ENCODE measurements around the gene PPARD. TPM values are rescaled to one million over a fixed set of nuclear protein-coding genes. Genes with fewer than 3 reads are reported as not detected.

The PPARD gene
- total and polyA plus RNA-seq, 2 of the 13 experiments (the other 11 are each of a cell fraction or from before 2014, with no cell fraction given): 6.1 to 13.3 TPM

- no peak for TF ChIP-seq NR3C1 (CRISPR knock-in tag; IDR thresholded peaks at IDR 0.05)
- peak; percentile 62; the same call in 1 of the 2 replicates for TF ChIP-seq JUN (CRISPR knock-in tag; IDR thresholded peaks at IDR 0.05)
- no peak for TF ChIP-seq CCAR2 (optimal IDR thresholded peaks at IDR 0.05; ENCODE audit: low read depth, low read length)
- peak; percentile 93; the same call in 1 of the 2 replicates for TF ChIP-seq NFKB2 (CRISPR knock-in tag; IDR thresholded peaks at IDR 0.05; ENCODE audit: borderline replicate concordance)
- TF ChIP-seq SAP130 (CRISPR knock-in tag; IDR thresholded peaks at IDR 0.05; ENCODE audit: low read depth): peak; percentile 92
- TF ChIP-seq ZNF563 (CRISPR knock-in tag; IDR thresholded peaks at IDR 0.05): peak; percentile 64; the same call in 1 of the 2 replicates
- no peak for TF ChIP-seq HMG20A (CRISPR knock-in tag; IDR thresholded peaks at IDR 0.05; ENCODE audit: borderline replicate concordance)
- peak; percentile 55; the same call in 1 of the 2 replicates for TF ChIP-seq ZNF256 (CRISPR knock-in tag; conservative IDR thresholded peaks at IDR 0.05)
- peak; percentile 85; the same call in 1 of the 2 replicates for TF ChIP-seq SIN3A (IDR thresholded peaks at IDR 0.05; ENCODE audit: borderline replicate concordance, low read depth, low read length)
- TF ChIP-seq ZNF652 (CRISPR knock-in tag; IDR thresholded peaks at IDR 0.05; ENCODE audit: borderline replicate concordance, low read depth): peak; percentile 13; the same call in 1 of the 2 replicates
- TF ChIP-seq ZNF768 (CRISPR knock-in tag; IDR thresholded peaks at IDR 0.05): peak; percentile 54; the same call in 1 of the 2 replicates
- peak; percentile 69; the same call in 1 of the 2 replicates for TF ChIP-seq EED (CRISPR knock-in tag; IDR thresholded peaks at IDR 0.05)
- TF ChIP-seq ZNF101 (CRISPR knock-in tag; IDR thresholded peaks at IDR 0.05; ENCODE audit: borderline replicate concordance, low read depth): no peak
- no peak for TF ChIP-seq ZC3H13 (CRISPR knock-in tag; IDR thresholded peaks at IDR 0.05)
- TF ChIP-seq SOX6 (IDR thresholded peaks at IDR 0.05): no peak
- peak; percentile 76 for TF ChIP-seq SOX6 (CRISPR knock-in tag; IDR thresholded peaks at IDR 0.05)
- TF ChIP-seq ZNF337 (CRISPR knock-in tag; IDR thresholded peaks at IDR 0.05; ENCODE audit: borderline replicate concordance, low read depth): peak; percentile 92; the same call in 1 of the 2 replicates
- TF ChIP-seq ATF7 (IDR thresholded peaks at IDR 0.05): no peak
- peak; percentile 84 for TF ChIP-seq ATF7 (CRISPR knock-in tag; IDR thresholded peaks at IDR 0.05)
- peak; percentile 94 for TF ChIP-seq SMC3 (IDR thresholded peaks at IDR 0.05; ENCODE audit: low read length)
- peak; percentile 82 for TF ChIP-seq ATF2 (CRISPR knock-in tag; IDR thresholded peaks at IDR 0.05)
- TF ChIP-seq KDM4B (CRISPR knock-in tag; IDR thresholded peaks at IDR 0.05): 0 out of 2 replicates have a peak, but pooled peaks have one; percentile 78
- no peak for TF ChIP-seq PLRG1 (conservative IDR thresholded peaks at IDR 0.05)
- TF ChIP-seq ZNF468 (CRISPR knock-in tag; IDR thresholded peaks at IDR 0.05): no peak
- peak; percentile 73; the same call in 1 of the 2 replicates for TF ChIP-seq YEATS4 (CRISPR knock-in tag; IDR thresholded peaks at IDR 0.05; ENCODE audit: borderline replicate concordance)
- TF ChIP-seq ZBTB26 (CRISPR knock-in tag; IDR thresholded peaks at IDR 0.05; ENCODE audit: borderline replicate concordance): peak; percentile 86
- TF ChIP-seq ZNF329 (CRISPR knock-in tag; IDR thresholded peaks at IDR 0.05; ENCODE audit: low read depth): 0 out of 2 replicates have a peak, but pooled peaks have one; percentile 73
- TF ChIP-seq ZNF503 (CRISPR knock-in tag; IDR thresholded peaks at IDR 0.05): no peak
Observed at GRCh38 chr6:35297601-35298481, 44.5 kb upstream of the PPARD start, which contains the start of gene DEF6 (continued).

All from HepG2 (cell line).